ENCODE data around the gene HOXC10. TPM values are rescaled to one million over a fixed set of nuclear protein-coding genes. Genes with fewer than 3 reads are reported as not detected.

HOXC10 gene
- total and polyA plus RNA-seq, 10 of the 15 experiments (the other 5 are each of a cell fraction or from before 2014, with no cell fraction given), result 0.59 TPM; not detected in 9

DNA sequence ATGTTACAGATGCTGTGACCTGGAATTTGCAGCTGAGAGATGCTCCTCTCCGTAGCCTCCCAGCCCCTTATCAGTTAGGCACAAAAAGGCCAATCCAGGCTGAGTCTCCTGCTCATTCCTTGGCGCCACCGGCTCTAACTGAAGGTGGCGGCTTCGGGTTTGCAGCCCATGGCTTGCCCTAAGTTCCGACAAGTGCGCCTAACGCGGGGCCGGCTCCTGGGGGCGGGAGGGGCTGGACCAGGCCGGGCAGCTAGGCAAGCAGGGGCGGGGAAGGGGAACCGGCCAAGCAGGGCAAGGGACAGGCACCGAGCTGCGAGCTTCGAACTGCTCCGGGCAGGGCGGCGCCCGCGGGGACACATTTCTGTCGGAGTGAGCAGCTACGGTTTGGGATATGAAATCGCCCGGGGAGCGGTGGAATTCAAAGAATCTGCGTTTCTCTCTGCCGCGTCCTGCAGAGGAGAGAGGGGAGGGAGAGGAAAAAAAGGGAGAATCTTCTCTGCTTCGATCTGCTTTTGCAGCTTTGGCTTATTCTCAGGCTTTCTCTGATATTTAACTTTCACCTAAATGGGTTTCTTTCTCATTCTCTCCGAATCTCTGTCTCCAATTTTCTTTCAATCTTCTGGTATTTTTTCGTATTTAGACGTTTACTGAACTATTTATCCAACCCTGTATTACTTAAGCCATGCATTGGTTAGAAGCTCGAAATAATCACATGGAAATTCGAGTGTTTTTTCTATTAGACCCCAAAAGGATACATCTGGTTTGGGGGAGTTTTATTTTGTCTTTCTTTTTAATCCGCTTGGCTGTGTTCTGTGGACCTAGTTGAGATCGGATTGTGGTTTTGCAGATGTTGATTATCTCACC lies 31.8 kb upstream of the HOXC10 start:
- Histone ChIP-seq H3K4me1 (ENCODE audit: control insufficient read depth, insufficient read depth, low read length) (no peaks in the 10 kb centered on the region), H3K79me2 (ENCODE audit: control insufficient read depth, insufficient read depth, low read length) (no peaks in the 10 kb centered on the region), H3K4me2 (ENCODE audit: control insufficient read depth, insufficient read depth) (no peak overlapping the region), H3K9ac (ENCODE audit: control insufficient read depth, insufficient read depth, low read length) (no peak overlapping the region), H2AFZ (ENCODE audit: control insufficient read depth, low read depth, low read length) (no peak overlapping the region), H4K20me1 (ENCODE audit: control insufficient read depth, insufficient read depth) (no peaks in the 10 kb centered on the region), H3K4me3 (no peak overlapping the region), H3K27ac (ENCODE audit: control insufficient read depth, insufficient read depth) (no peak overlapping the region), H3K9me3 (replicated peaks; ENCODE audit: control insufficient read depth, insufficient read depth, low read length) (no peaks in the 10 kb centered on the region), H3K27me3 (replicated peaks in 1 of 2; ENCODE audit: control insufficient read depth in 2 of 2, insufficient read depth in 2 of 2, low read length in 1 of 2) (peaks cover 41 to 56% of the 10 kb centered on the region in 2 experiments), H3K36me3 (ENCODE audit: control insufficient read depth in 2 of 2, insufficient read depth in 2 of 2, low read length in 1 of 2) (no peaks in the 10 kb centered on the region)
- ChIA-PET CTCF (no interaction called here), RAD21 (ENCODE audit: unreplicated experiment) (interaction anchor here (1.3 kb wide), 1 partner anchor 251 kb away, joined by 3 read pairs; no protein-coding TSS in a partner anchor), POLR2A (no interaction called here), SMC1A (ENCODE audit: uncharacterized antibody, unreplicated experiment) (interaction anchor here (1.3 kb wide), 1 partner anchor 248 kb away, joined by 3 read pairs; no protein-coding TSS in a partner anchor)
- in situ Hi-C loops (cut with MboI) (no loop called here), intact Hi-C loops (cut with micrococcal nuclease; ENCODE audit: unreplicated experiment) (no loop called here)
- TF ChIP-seq SUZ12 (IDR thresholded peaks at IDR 0.05; ENCODE audit: unreplicated experiment) (peak; percentile 78), EZH2 (IDR thresholded peaks at IDR 0.05; ENCODE audit: borderline replicate concordance, control insufficient read depth, low read depth, low read length) (0 out of 2 replicates have a peak, but pooled peaks have one; percentile 69), IKZF1 (conservative IDR thresholded peaks at IDR 0.05) (no peak)
- DNase-seq (ENCODE audit: low read depth, low spot score) (no peak), FAIRE-seq (no peak), ATAC-seq (no peak)
- WGBS (ENCODE audit: insufficient coverage, insufficient replicate concordance, low lambda C conversion rate, missing lambda C conversion rate), result 6% methylated on average over 35 of the region's 38 CpGs
- BruUV-seq (replicated peaks), result no TSS peak

- 16% methylated on average over 19 of the region's 19 CpGs for WGBS (ENCODE audit: insufficient coverage, insufficient replicate concordance, low lambda C conversion rate, missing lambda C conversion rate)
- ChIA-PET CTCF (no interaction called here), POLR2A (interaction anchor here (1.0 kb wide), 1 partner anchor 11 kb away, joined by 3 read pairs; no protein-coding TSS in a partner anchor), SMC1A (ENCODE audit: uncharacterized antibody, unreplicated experiment) (interaction anchor here (1.3 kb wide), 1 partner anchor 247 kb away, joined by 3 read pairs; no protein-coding TSS in a partner anchor), RAD21 (ENCODE audit: unreplicated experiment) (no interaction called here)
- ATAC-seq (no peak), DNase-seq (ENCODE audit: low read depth, low spot score) (no peak), FAIRE-seq (no peak)
- Histone ChIP-seq H2AFZ (ENCODE audit: control insufficient read depth, low read depth, low read length) (no peak overlapping the region), H4K20me1 (ENCODE audit: control insufficient read depth, insufficient read depth) (no peaks in the 10 kb centered on the region), H3K9me3 (replicated peaks; ENCODE audit: control insufficient read depth, insufficient read depth, low read length) (no peaks in the 10 kb centered on the region), H3K27ac (ENCODE audit: control insufficient read depth, insufficient read depth) (no peak overlapping the region), H3K4me3 (no peak overlapping the region), H3K9ac (ENCODE audit: control insufficient read depth, insufficient read depth, low read length) (no peak overlapping the region), H3K36me3 (ENCODE audit: control insufficient read depth in 2 of 2, insufficient read depth in 2 of 2, low read length in 1 of 2) (no peaks in the 10 kb centered on the region), H3K4me2 (ENCODE audit: control insufficient read depth, insufficient read depth) (no peak overlapping the region), H3K27me3 (replicated peaks in 1 of 2; ENCODE audit: control insufficient read depth in 2 of 2, insufficient read depth in 2 of 2, low read length in 1 of 2) (peaks cover 42 to 57% of the 10 kb centered on the region in 2 experiments), H3K4me1 (ENCODE audit: control insufficient read depth, insufficient read depth, low read length) (no peaks in the 10 kb centered on the region), H3K79me2 (ENCODE audit: control insufficient read depth, insufficient read depth, low read length) (no peaks in the 10 kb centered on the region)
- BruUV-seq (replicated peaks), result no TSS peak
- intact Hi-C loops (cut with micrococcal nuclease; ENCODE audit: unreplicated experiment), result no loop called here
- in situ Hi-C loops (cut with MboI), result no loop called here
- TF ChIP-seq NR2C2 (IDR thresholded peaks at IDR 0.05; ENCODE audit: borderline replicate concordance, control insufficient read depth, insufficient read length, low read depth), result no peak
- TF ChIP-seq EZH2 (IDR thresholded peaks at IDR 0.05; ENCODE audit: borderline replicate concordance, control insufficient read depth, low read depth, low read length), result 0 out of 2 replicates have a peak, but pooled peaks have one; percentile 21
Observed at GRCh38 chr12:53953831-53954693, 30.9 kb upstream of the HOXC10 start.
